SK-N-MC (cell line): ENCODE measurements around the gene PLA2G4E.

ENCODE experiments used
- EZH2 ChIP-seq: fragments of 200-600 bp; sonication (generic); IDR thresholded peaks from one replicate; pipeline ENCODE4 v1.6.1; 2017; ENCODE audit warnings: antibody characterized with exemption
- FOXP2 ChIP-seq: optimal IDR thresholded peaks from 2 replicates; pipeline ENCODE3; 2011; ENCODE audit warnings: mild to moderate bottlenecking, moderate library complexity; ENCODE audit not compliant: insufficient read depth; ENCODE audit errors: extremely low read length, control extremely low read depth
- POLR2AphosphoS5 ChIP-seq: IDR thresholded peaks from 2 replicates; pipeline ENCODE4 v1.6.1; 2012; ENCODE audit warnings: mild to moderate bottlenecking, low read depth, low read length, borderline replicate concordance

GRCh38 chr15:41969851-41970431 lies 50.9 kb downstream of the PLA2G4E start:
- TF ChIP-seq EZH2 = no peak
- TF ChIP-seq POLR2AphosphoS5 = no peak
- TF ChIP-seq FOXP2 = no peak
